NOMO-1 treated with dmso at 0.1 percent for 144 hours (cell line): Measurements from ENCODE around the gene SMAD5.

ENCODE experiments used
- DNase-seq: peaks from one replicate; lab custom pipeline; 2025; ENCODE audit not compliant: unreplicated experiment; lab: John Stamatoyannopoulos, UW

Gene SMAD5

GRCh38 chr5:136132557-136133221 lies at the start of gene SMAD5:
TSS of gene SMAD5 (plus strand) at chr5:136132845. CDS start at chr5:136153761, 20,916 bp downstream.
- DNase-seq = peak; percentile 87

GRCh38 chr5:136084698-136085097 lies 47.9 kb upstream of the SMAD5 start:
- DNase-seq = no peak

- DNase-seq = no peak
These were observed 45.7 kb upstream of the SMAD5 start for GRCh38 chr5:136086783-136087566.

- DNase-seq = no peak
These were observed 44.4 kb upstream of the SMAD5 start for GRCh38 chr5:136087961-136088871.

GRCh38 chr5:136089791-136090190 lies 42.9 kb upstream of the SMAD5 start:
- no peak for DNase-seq

GRCh38 chr5:136090319-136090718 lies 42.3 kb upstream of the SMAD5 start:
- no peak for DNase-seq

- no peak for DNase-seq
These were observed 38.3 kb upstream of the SMAD5 start for GRCh38 chr5:136094189-136094912.

GRCh38 chr5:136094913-136095641 lies 37.6 kb upstream of the SMAD5 start:
- DNase-seq = no peak

GRCh38 chr5:136098176-136098575 lies 34.5 kb upstream of the SMAD5 start:
- DNase-seq = no peak

GRCh38 chr5:136099870-136100269 lies 32.8 kb upstream of the SMAD5 start:
- DNase-seq = no peak

GRCh38 chr5:136101884-136102283 lies 30.8 kb upstream of the SMAD5 start:
- no peak for DNase-seq

GRCh38 chr5:136103118-136103517 lies 29.5 kb upstream of the SMAD5 start:
- no peak for DNase-seq

- DNase-seq = no peak
These were observed 28.2 kb upstream of the SMAD5 start for GRCh38 chr5:136104306-136104965.

GRCh38 chr5:136106351-136107031 lies 26.2 kb upstream of the SMAD5 start:
- no peak for DNase-seq

GRCh38 chr5:136108180-136108611 lies 24.4 kb upstream of the SMAD5 start:
- DNase-seq = no peak

GRCh38 chr5:136108766-136109165 lies 23.9 kb upstream of the SMAD5 start:
- DNase-seq = no peak

- no peak for DNase-seq
These were observed 23.1 kb upstream of the SMAD5 start for GRCh38 chr5:136109453-136110135.

GRCh38 chr5:136113606-136114005 lies 19.0 kb upstream of the SMAD5 start:
- no peak for DNase-seq
